ENCODE data around the gene LRRC49. TPM values are rescaled to one million over a fixed set of nuclear protein-coding genes. Genes with fewer than 3 reads are reported as not detected.

The LRRC49 gene
- total and polyA plus RNA-seq, 2 of the 13 experiments (the other 11 are each of a cell fraction or from before 2014, with no cell fraction given) = 0.57 to 1.00 TPM

- TF ChIP-seq PAXIP1 (CRISPR knock-in tag; conservative IDR thresholded peaks at IDR 0.05) (no peak), TBX2 (CRISPR knock-in tag; IDR thresholded peaks at IDR 0.05; ENCODE audit: borderline replicate concordance) (no peak), EEA1 (CRISPR knock-in tag; IDR thresholded peaks at IDR 0.05; ENCODE audit: borderline replicate concordance) (no peak), TRIM24 (CRISPR knock-in tag; IDR thresholded peaks at IDR 0.05) (no peak), HNF4G (IDR thresholded peaks at IDR 0.05; ENCODE audit: borderline replicate concordance, low read depth, low read length) (no peak), HNF4G (CRISPR knock-in tag; IDR thresholded peaks at IDR 0.05; ENCODE audit: borderline replicate concordance, low read depth) (no peak)
Measured at GRCh38 chr15:71093054-71094024, 200.7 kb downstream of the LRRC49 start (continued).

- Histone ChIP-seq H3K9me3 (ENCODE audit: low read length) (no peaks in the 10 kb centered on the region), H3K79me2 (ENCODE audit: insufficient read depth, low read length) (no peaks in the 10 kb centered on the region), H3K4me1 (ENCODE audit: insufficient read depth, low read length) (no peaks in the 10 kb centered on the region), H3K27ac (ENCODE audit: extremely low read length, insufficient read depth, low read length) (no peak overlapping the region), H3K9ac (ENCODE audit: insufficient read depth, low read depth, low read length) (no peak overlapping the region), H3K4me2 (ENCODE audit: low read depth, low read length) (no peak overlapping the region), H4K20me1 (ENCODE audit: insufficient read depth, low read length) (no peaks in the 10 kb centered on the region), H3K4me3 (replicated peaks in 1 of 3; ENCODE audit: insufficient read depth in 1 of 3, low read depth in 2 of 3, low read length in 3 of 3) (no peak overlapping the region), H3K36me3 (replicated peaks in 1 of 2; ENCODE audit: control insufficient read depth in 1 of 2, insufficient read depth in 2 of 2, low read length in 2 of 2) (no peaks in the 10 kb centered on the region), H2AFZ (ENCODE audit: low read length) (no peak overlapping the region), H3K27me3 (ENCODE audit: control insufficient read depth in 1 of 2, insufficient read depth in 2 of 2, low read length in 2 of 2) (no peaks in the 10 kb centered on the region)
- DNase-seq (ENCODE audit: low spot score) = no peak
- no peak for ATAC-seq
- no peak for FAIRE-seq
- 4% methylated on average over 2 of the region's 2 CpGs for WGBS (ENCODE audit: low lambda C conversion rate)
- POLR2A ChIA-PET = no interaction called here
- intact Hi-C loops (cut with micrococcal nuclease; ENCODE audit: unreplicated experiment) = no loop called here
- CTCF ChIA-PET (ENCODE audit: low intra/inter-chr PET ratio, low total read pairs) = no interaction called here
- in situ Hi-C loops (cut with HindIII; ENCODE audit: extremely low pct_ligation_motif_present, low pct_unique_long_range_greater_than_20kb) = no loop called here
- no TSS peak for BruUV-seq (replicated peaks)
- TF ChIP-seq ZNF710 (CRISPR knock-in tag; IDR thresholded peaks at IDR 0.05; ENCODE audit: borderline replicate concordance) (no peak), TFDP1 (CRISPR knock-in tag; IDR thresholded peaks at IDR 0.05; ENCODE audit: borderline replicate concordance) (no peak), FOXA1 (IDR thresholded peaks at IDR 0.05) (no peak), FOXA1 (CRISPR knock-in tag; IDR thresholded peaks at IDR 0.05) (no peak), MNT (IDR thresholded peaks at IDR 0.05) (no peak), POGZ (CRISPR knock-in tag; IDR thresholded peaks at IDR 0.05) (no peak), TEF (CRISPR knock-in tag; IDR thresholded peaks at IDR 0.05) (no peak)
Measured at GRCh38 chr15:71094137-71094536, 201.5 kb downstream of the LRRC49 start.

Data from HepG2 (cell line).